H9 (cell line): ENCODE data around the gene SOD3. TPM values are rescaled to one million over a fixed set of nuclear protein-coding genes. Genes with fewer than 3 reads are reported as not detected.

Experiments
- DNase-seq: peaks from one replicate; pipeline ENCODE4 v3.0.0-alpha.2; 2017
- H2AFZ ChIP-seq: one replicate; pipeline ENCODE4 v1.6.1; 2013; ENCODE audit warnings: mild to moderate bottlenecking, low read length, control low read depth, moderate library complexity
- H2AK5ac ChIP-seq: 2 replicates; pipeline ENCODE4 v1.6.1; 2013; ENCODE audit warnings: low read length, control low read depth, mixed read lengths; ENCODE audit not compliant: insufficient read length
- H2BK120ac ChIP-seq: one replicate; pipeline ENCODE4 v1.6.1; 2013; ENCODE audit warnings: low read depth, mild to moderate bottlenecking, low read length, control low read depth, inconsistent platforms; ENCODE audit not compliant: poor library complexity, severe bottlenecking
- H2BK12ac ChIP-seq: 2 replicates; pipeline ENCODE4 v1.6.1; 2013; ENCODE audit warnings: low read length, control low read depth, mixed read lengths, low read depth; ENCODE audit not compliant: insufficient read length
- H2BK15ac ChIP-seq: 2 replicates; pipeline ENCODE4 v1.6.1; 2013; ENCODE audit warnings: low read depth, low read length, control low read depth
- H2BK20ac ChIP-seq: one replicate; pipeline ENCODE4 v1.6.1; 2013; ENCODE audit warnings: low read depth, mild to moderate bottlenecking, low read length, control low read depth, inconsistent platforms; ENCODE audit not compliant: poor library complexity, severe bottlenecking
- H2BK5ac ChIP-seq: 2 replicates; pipeline ENCODE4 v1.6.1; 2013; ENCODE audit warnings: low read length, control low read depth, mixed read lengths; ENCODE audit not compliant: insufficient read length
- H3K14ac ChIP-seq: 2 replicates; pipeline ENCODE4 v1.6.1; 2013; ENCODE audit warnings: low read length, control low read depth; ENCODE audit not compliant: insufficient read depth
- H3K18ac ChIP-seq: 2 replicates; pipeline ENCODE4 v1.6.1; 2013; ENCODE audit warnings: low read depth, mild to moderate bottlenecking, mixed read lengths, low read length, control low read depth; ENCODE audit not compliant: insufficient read length
- H3K23ac ChIP-seq: 2 replicates; pipeline ENCODE4 v1.6.1; 2013; ENCODE audit warnings: low read length, control low read depth, mixed read lengths, low read depth; ENCODE audit not compliant: insufficient read length
- H3K23me2 ChIP-seq: 2 replicates; pipeline ENCODE4 v1.6.1; 2013; ENCODE audit warnings: low read depth, mild to moderate bottlenecking, mixed read lengths, low read length, control low read depth; ENCODE audit not compliant: insufficient read length, poor library complexity, severe bottlenecking
- H3K27ac ChIP-seq: 2 replicates; pipeline ENCODE4 v1.5.1; 2013; ENCODE audit warnings: low read length, control low read depth, mixed read lengths, low read depth; ENCODE audit not compliant: insufficient read length
- H3K27me3 ChIP-seq: 2 replicates; pipeline ENCODE4 v1.6.1; 2013; ENCODE audit warnings: low read length, control low read depth, inconsistent platforms; ENCODE audit not compliant: insufficient read depth
- H3K4ac ChIP-seq: 2 replicates; pipeline ENCODE4 v1.6.1; 2013; ENCODE audit warnings: low read depth, mild to moderate bottlenecking, control low read depth, inconsistent platforms, low read length, moderate library complexity
- H3K4me1 ChIP-seq: 2 replicates; pipeline ENCODE4 v1.6.1; 2013; ENCODE audit warnings: low read length, control low read depth, inconsistent platforms; ENCODE audit not compliant: insufficient read depth
- H3K4me2 ChIP-seq: 2 replicates; pipeline ENCODE4 v1.6.1; 2013; ENCODE audit warnings: low read length, control low read depth, mixed read lengths; ENCODE audit not compliant: insufficient read length, insufficient read depth
- H3K56ac ChIP-seq: 2 replicates; pipeline ENCODE4 v1.6.1; 2013; ENCODE audit warnings: low read depth, mild to moderate bottlenecking, mixed read lengths, low read length, control low read depth; ENCODE audit not compliant: insufficient read length
- H3K79me1 ChIP-seq: 2 replicates; pipeline ENCODE4 v1.6.1; 2013; ENCODE audit warnings: low read depth, mild to moderate bottlenecking, moderate library complexity, low read length, control low read depth, inconsistent platforms; ENCODE audit not compliant: insufficient read depth, poor library complexity, severe bottlenecking
- H3K79me2 ChIP-seq: 2 replicates; pipeline ENCODE4 v1.6.1; 2013; ENCODE audit warnings: low read length, control low read depth, inconsistent platforms; ENCODE audit not compliant: insufficient read depth
- H3K9ac ChIP-seq: 2 replicates; pipeline ENCODE4 v1.6.1; 2013; ENCODE audit warnings: low read length, control low read depth, mixed read lengths; ENCODE audit not compliant: insufficient read length; ENCODE audit errors: extremely low read depth
- H3K9me3 ChIP-seq: one replicate; pipeline ENCODE4 v1.6.1; 2013; ENCODE audit warnings: low read depth, low read length, inconsistent platforms; ENCODE audit not compliant: control insufficient read depth
- H3T11ph ChIP-seq: one replicate; pipeline ENCODE4 v1.6.1; 2013; ENCODE audit warnings: mild to moderate bottlenecking, low read length, control low read depth, inconsistent platforms
- H4K20me1 ChIP-seq: one replicate; pipeline ENCODE4 v1.6.1; 2013; ENCODE audit not compliant: control insufficient read depth, insufficient read length, insufficient read depth
- H4K5ac ChIP-seq: 2 replicates; pipeline ENCODE4 v1.6.1; 2013; ENCODE audit warnings: low read depth, mild to moderate bottlenecking, mixed read lengths, low read length, control low read depth; ENCODE audit not compliant: insufficient read length
- H4K8ac ChIP-seq: replicated peaks from 2 replicates; pipeline ENCODE4 v1.6.1; 2013; ENCODE audit warnings: low read length, control low read depth, mixed read lengths, low read depth; ENCODE audit not compliant: insufficient read length
- H4K91ac ChIP-seq: 2 replicates; pipeline ENCODE4 v1.6.1; 2013; ENCODE audit warnings: low read depth, mild to moderate bottlenecking, moderate library complexity, mixed read lengths, low read length, control low read depth; ENCODE audit not compliant: insufficient read length
- H3K27ac Mint-ChIP-seq, 3 experiments: 2 replicates in 2 of 3; 3 replicates in 1 of 3; pipeline ENCODE4 v1.8.0; 2020 to 2021; ENCODE audit warnings: mixed read lengths in 3 of 3, mild to moderate bottlenecking in 1 of 3, moderate library complexity in 1 of 3
- H3K27me3 Mint-ChIP-seq: 2 replicates; pipeline ENCODE4 v1.8.0; 2021; ENCODE audit warnings: low read depth, mild to moderate bottlenecking, moderate library complexity, mixed read lengths
- H3K36me3 Mint-ChIP-seq, 3 experiments: 2 replicates in 2 of 3; 3 replicates in 1 of 3; pipeline ENCODE4 v1.8.0; 2020 to 2021; ENCODE audit warnings: low read depth in 3 of 3, mixed read lengths in 3 of 3; ENCODE audit not compliant: insufficient read depth in 1 of 3
- H3K4me1 Mint-ChIP-seq, 2 experiments: 2 replicates each; pipeline ENCODE4 v1.8.0; 2020; ENCODE audit warnings: mixed read lengths in 2 of 2
- H3K4me3 Mint-ChIP-seq, 2 experiments: 2 replicates in 1 of 2; 3 replicates in 1 of 2; pipeline ENCODE4 v1.8.0; 2020 to 2021; ENCODE audit warnings: mild to moderate bottlenecking in 2 of 2, mixed read lengths in 2 of 2, moderate library complexity in 1 of 2
- H3K9me3 Mint-ChIP-seq, 2 experiments: 2 replicates in 1 of 2; 3 replicates in 1 of 2; pipeline ENCODE4 v1.8.0; 2020; ENCODE audit warnings: mild to moderate bottlenecking in 2 of 2, mixed read lengths in 2 of 2, moderate library complexity in 1 of 2
- whole genome bisulfite sequencing: extraction: QIAGEN DNeasy Blood & Tissue Kit; methylation state at CpG from one replicate; pipeline ENCODE4 v1.1.7; 2013; ENCODE audit warnings: missing lambda C conversion rate, low lambda C conversion rate, mixed read lengths; ENCODE audit not compliant: insufficient read length; ENCODE audit errors: extremely low coverage; 5-methylcytosine and 5-hydroxymethylcytosine counted together
- total RNA-seq: library from RNA; stranded (reverse); gene quantifications from 2 replicates; pipeline ENCODE4 v1.2.1, GENCODE V29; 2021
- TF ChIP-seq, protein P1 (sequence below): fragments of 200-600 bp; sonication (generic); conservative IDR thresholded peaks from 3 replicates; pipeline ENCODE4 v1.8.0; 2021; ENCODE audit warnings: antibody characterized with exemption, mild to moderate bottlenecking

The SOD3 gene
- total RNA-seq, 1 experiment from 2014 or later, result 3.3 TPM

DNA sequence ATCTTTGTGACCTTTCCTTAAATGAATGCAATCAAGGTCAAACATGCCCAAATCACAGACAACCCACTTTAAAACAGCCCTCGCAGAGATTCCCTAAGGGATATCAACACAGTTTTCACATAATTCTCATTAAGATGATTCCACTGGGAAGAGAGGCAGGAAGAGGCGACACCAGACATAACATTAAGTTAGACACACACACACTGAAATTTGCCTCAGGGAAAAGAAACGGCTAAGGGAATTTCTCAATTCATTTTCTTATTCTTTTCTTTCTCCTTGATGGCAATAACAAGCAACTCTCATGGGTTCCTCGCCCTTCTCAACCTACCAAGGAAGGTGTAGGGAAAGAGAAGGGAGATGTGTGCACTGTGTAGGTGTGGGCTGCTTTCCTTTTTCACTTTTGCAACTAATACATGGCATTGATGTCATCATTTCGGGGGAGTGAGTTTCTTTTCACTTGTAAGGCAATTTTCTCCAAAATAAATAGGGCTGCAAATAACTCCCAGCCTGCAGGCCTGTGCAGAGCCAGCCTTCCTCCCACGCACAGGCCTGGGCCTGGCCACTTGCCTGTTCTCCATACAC lies 41.4 kb downstream of the SOD3 start:
- WGBS, result no CpG with 5 or more reads among the region's 6 CpGs
- no peak overlapping the region for H2AK5ac ChIP-seq
- no peaks in the 10 kb centered on the region for H3K36me3 Mint-ChIP-seq

More for the DNA sequence above, 41.4 kb downstream of the SOD3 start:
- no peak overlapping the region for H3K56ac ChIP-seq
- H2BK5ac ChIP-seq, result no peak overlapping the region
- H4K91ac ChIP-seq, result no peak overlapping the region
- H2BK12ac ChIP-seq, result no peak overlapping the region
- H3K27ac Mint-ChIP-seq, result no peak overlapping the region
- H3K4me3 Mint-ChIP-seq, result no peak overlapping the region
- H3K23ac ChIP-seq, result no peak overlapping the region
- H3K23me2 ChIP-seq, result no peaks in the 10 kb centered on the region
- no peak overlapping the region for H4K8ac ChIP-seq
- H3K14ac ChIP-seq, result no peak overlapping the region
- H2BK20ac ChIP-seq, result no peak overlapping the region
- TF ChIP-seq, protein P1, sequence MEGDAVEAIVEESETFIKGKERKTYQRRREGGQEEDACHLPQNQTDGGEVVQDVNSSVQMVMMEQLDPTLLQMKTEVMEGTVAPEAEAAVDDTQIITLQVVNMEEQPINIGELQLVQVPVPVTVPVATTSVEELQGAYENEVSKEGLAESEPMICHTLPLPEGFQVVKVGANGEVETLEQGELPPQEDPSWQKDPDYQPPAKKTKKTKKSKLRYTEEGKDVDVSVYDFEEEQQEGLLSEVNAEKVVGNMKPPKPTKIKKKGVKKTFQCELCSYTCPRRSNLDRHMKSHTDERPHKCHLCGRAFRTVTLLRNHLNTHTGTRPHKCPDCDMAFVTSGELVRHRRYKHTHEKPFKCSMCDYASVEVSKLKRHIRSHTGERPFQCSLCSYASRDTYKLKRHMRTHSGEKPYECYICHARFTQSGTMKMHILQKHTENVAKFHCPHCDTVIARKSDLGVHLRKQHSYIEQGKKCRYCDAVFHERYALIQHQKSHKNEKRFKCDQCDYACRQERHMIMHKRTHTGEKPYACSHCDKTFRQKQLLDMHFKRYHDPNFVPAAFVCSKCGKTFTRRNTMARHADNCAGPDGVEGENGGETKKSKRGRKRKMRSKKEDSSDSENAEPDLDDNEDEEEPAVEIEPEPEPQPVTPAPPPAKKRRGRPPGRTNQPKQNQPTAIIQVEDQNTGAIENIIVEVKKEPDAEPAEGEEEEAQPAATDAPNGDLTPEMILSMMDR, result no peak
- H3K79me2 ChIP-seq, result no peaks in the 10 kb centered on the region
- no peak overlapping the region for H3K4ac ChIP-seq
- H3K79me1 ChIP-seq, result no peaks in the 10 kb centered on the region
- no peaks in the 10 kb centered on the region for H3K9me3 ChIP-seq
- H3K27me3 Mint-ChIP-seq, result no peaks in the 10 kb centered on the region
- H3K18ac ChIP-seq, result no peak overlapping the region
- H3K4me2 ChIP-seq, result no peak overlapping the region
- no peaks in the 10 kb centered on the region for H3K9me3 Mint-ChIP-seq
- H4K5ac ChIP-seq, result no peak overlapping the region
- H3K4me1 Mint-ChIP-seq, result no peaks in the 10 kb centered on the region
- H3T11ph ChIP-seq, result no peak overlapping the region
- no peak overlapping the region for H3K27ac ChIP-seq
- no peak overlapping the region for H3K9ac ChIP-seq
- no peaks in the 10 kb centered on the region for H3K27me3 ChIP-seq
- no peaks in the 10 kb centered on the region for H3K4me1 ChIP-seq
- no peak for DNase-seq
- H2BK120ac ChIP-seq, result no peak overlapping the region
- H2BK15ac ChIP-seq, result no peak overlapping the region
- H4K20me1 ChIP-seq, result no peaks in the 10 kb centered on the region
- H2AFZ ChIP-seq, result no peak overlapping the region
